Measurements from ENCODE around the gene ROBO2.

DNA sequence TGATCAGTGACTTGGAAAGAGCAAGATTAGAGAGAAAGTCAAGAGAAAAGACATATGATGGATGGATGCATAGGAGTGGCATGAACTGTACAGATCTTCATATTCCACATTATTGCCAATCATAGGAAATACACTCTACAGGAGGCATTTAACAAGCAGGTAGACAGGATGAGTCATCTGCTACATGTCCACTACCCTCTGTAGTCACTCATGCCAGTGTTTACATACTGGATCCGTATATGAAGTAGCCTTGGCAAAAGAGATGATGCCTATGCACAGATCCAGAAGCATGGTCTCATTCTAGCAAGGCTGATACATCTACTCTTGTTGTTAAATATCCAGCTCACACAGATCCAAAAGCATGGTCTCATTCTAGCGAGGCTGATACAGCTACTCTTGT, 632.1 kb downstream of the ROBO2 start:
- TF ChIP-seq, protein P1, sequence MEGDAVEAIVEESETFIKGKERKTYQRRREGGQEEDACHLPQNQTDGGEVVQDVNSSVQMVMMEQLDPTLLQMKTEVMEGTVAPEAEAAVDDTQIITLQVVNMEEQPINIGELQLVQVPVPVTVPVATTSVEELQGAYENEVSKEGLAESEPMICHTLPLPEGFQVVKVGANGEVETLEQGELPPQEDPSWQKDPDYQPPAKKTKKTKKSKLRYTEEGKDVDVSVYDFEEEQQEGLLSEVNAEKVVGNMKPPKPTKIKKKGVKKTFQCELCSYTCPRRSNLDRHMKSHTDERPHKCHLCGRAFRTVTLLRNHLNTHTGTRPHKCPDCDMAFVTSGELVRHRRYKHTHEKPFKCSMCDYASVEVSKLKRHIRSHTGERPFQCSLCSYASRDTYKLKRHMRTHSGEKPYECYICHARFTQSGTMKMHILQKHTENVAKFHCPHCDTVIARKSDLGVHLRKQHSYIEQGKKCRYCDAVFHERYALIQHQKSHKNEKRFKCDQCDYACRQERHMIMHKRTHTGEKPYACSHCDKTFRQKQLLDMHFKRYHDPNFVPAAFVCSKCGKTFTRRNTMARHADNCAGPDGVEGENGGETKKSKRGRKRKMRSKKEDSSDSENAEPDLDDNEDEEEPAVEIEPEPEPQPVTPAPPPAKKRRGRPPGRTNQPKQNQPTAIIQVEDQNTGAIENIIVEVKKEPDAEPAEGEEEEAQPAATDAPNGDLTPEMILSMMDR (IDR thresholded peaks at IDR 0.05): no peak
- no peak for TF ChIP-seq POLR2A (IDR thresholded peaks at IDR 0.05)

Measured in vagina (tissue), 2 donors.